Jurkat, Clone E6-1 (cell line): ENCODE measurements around the gene URGCP.
"Not testable (repeated sequence)": the region's sequence is repeated elsewhere in the genome, so short reads cannot be mapped to it uniquely, and the experiment has no call there.

Source experiments
- DNase-seq: peaks from one replicate; pipeline ENCODE4 v3.0.0-alpha.2; 2011; ENCODE audit warnings: low read depth, low spot score
- H3K4me3 ChIP-seq: 2 replicates; pipeline ENCODE4 v1.5.1; 2011; ENCODE audit warnings: mild to moderate bottlenecking, low read length, control low read depth, moderate library complexity

Gene URGCP

GRCh38 chr7:43925984-43926797 is 19.8 kb upstream of the URGCP start, which contains the start of gene UBE2D4:
Gene UBE2D4 (plus strand): TSS chr7:43926436. CDS start chr7:43926533, 97 bp downstream.
- peak; percentile 67 for DNase-seq
- H3K4me3 ChIP-seq = peak within 1 kb of the TSS; percentile 79

DNA sequence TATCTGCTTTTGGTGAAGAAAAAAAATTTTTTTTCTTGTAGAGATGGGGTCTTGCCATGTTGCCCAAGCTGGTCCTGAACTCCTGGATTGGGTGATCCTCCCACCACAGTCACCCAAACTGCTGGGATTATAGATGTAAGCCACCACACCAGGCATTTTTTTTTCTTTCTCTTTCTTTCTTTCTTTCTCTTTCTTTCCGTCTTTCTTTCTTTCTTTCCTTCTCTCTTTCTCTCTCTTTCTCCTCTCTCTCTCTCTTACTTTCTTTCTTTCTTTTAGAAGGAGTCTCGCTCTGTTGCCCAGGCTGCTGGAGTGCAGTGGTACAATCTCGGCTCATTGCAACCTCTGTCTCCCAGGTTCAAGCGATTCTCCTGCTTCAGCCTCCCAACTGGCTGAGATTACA is 16.3 kb upstream of the URGCP start:
- DNase-seq = no peak
- no peak overlapping the region for H3K4me3 ChIP-seq

DNA sequence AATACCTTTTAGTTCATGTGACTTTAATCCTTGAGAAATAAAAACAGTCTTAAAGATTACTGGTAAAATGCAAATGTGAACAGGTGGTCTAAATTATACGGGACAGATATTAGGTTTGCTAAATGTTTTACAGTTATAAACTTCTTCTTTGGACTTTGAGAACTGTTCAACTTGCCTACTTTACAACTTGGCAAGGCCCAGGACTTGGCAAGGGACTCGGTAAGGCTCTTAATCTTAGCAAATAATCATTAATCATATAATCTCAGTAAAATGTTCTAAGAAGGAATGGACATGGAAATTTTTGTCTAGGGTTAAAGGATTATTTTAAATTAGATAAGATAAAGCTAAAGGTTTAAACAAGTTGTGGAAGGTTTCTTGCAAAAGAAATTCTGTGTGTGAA is 15.0 kb upstream of the URGCP start:
- H3K4me3 ChIP-seq = no peak overlapping the region
- no peak for DNase-seq

- no peak overlapping the region for H3K4me3 ChIP-seq
- no peak for DNase-seq
Observed at GRCh38 chr7:43915907-43916306, 9.5 kb upstream of the URGCP start.

DNA sequence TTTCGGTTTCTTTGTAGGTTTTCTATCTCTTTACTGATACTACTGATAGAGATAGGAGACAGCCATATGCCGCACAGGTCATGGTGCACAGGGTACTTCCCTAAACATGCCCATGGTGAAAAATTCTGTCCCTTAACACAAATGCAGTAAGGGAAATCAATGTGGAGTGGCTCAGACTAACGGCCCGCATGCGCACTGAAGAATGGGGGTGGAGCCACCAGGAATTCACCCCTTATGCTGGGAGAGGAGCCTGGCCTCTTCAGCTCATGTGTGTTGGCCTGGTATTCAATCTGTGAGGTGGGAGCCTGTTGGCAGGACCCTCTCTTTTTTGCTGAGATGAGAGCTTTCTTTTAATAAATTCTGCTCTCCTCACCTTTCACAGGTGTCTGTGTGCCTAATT is 8.4 kb upstream of the URGCP start:
- no peak for DNase-seq
- H3K4me3 ChIP-seq = no peak overlapping the region

- DNase-seq = no peak
- H3K4me3 ChIP-seq = peak overlapping the region; percentile 71
Observed at GRCh38 chr7:43905956-43906330, 453 bp downstream of the URGCP start.

GRCh38 chr7:43905209-43905946 is 1.0 kb downstream of the URGCP start:
- no peak for DNase-seq
- H3K4me3 ChIP-seq = peak overlapping the region; percentile 71

GRCh38 chr7:43904533-43905208 is 1.7 kb downstream of the URGCP start:
- no peak overlapping the region for H3K4me3 ChIP-seq
- no peak for DNase-seq

DNA sequence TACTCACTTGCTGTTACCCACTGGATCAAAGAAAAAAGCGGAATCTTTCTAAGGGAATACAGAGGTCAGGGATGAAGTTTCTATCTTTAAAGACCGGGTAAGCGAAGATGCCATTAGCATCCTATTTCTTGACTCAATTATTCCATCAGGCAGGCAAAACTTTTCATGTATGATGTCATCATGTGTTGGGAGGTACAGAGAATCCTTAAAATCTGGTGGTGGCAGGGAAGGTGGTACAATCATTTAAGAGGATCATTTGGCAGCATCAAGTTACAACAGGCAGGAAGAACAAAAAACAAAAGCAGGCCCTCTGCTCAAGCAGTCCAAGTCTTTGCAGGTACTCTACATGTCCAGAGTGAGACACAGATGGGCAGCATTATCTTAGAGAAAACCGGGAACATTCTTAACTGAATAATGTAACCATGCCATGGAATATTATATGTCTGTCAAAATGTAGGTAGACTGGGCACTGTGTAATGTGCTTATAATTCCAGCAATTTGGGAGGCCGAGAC is 3.8 kb downstream of the URGCP start:
- no peak for DNase-seq
- H3K4me3 ChIP-seq = no peak overlapping the region

- not testable (repeated sequence) for H3K4me3 ChIP-seq, DNase-seq
Observed at GRCh38 chr7:43898571-43898970, 7.8 kb downstream of the URGCP start.

- DNase-seq = no peak
- H3K4me3 ChIP-seq = no peak overlapping the region
Observed at GRCh38 chr7:43895847-43896415, 10.5 kb downstream of the URGCP start.

- no peak overlapping the region for H3K4me3 ChIP-seq
- no peak for DNase-seq
Observed at GRCh38 chr7:43891069-43891955, 15.1 kb downstream of the URGCP start.

DNA sequence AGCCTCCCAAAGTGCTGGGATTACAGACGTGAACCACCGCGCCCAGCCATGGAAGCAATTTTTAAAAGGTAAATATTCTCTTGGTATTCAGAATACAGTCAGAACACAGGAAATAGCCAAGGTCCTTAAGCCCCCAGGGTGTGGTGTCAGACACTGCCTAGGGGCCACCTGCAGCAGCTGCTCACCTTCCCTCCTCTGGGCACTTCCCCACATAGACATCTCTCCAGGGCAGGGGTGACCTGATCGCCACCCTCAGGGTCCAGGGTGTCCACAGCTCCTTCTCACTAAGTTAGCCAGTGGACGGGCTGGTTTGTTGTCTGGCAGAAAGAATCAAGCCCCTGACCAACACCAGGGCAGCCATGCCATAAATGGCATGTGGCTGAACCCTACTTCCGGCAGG is 15.9 kb downstream of the URGCP start:
- H3K4me3 ChIP-seq = no peak overlapping the region

GRCh38 chr7:43888993-43889945 is 17.1 kb downstream of the URGCP start:
- no peak overlapping the region for H3K4me3 ChIP-seq
- DNase-seq = no peak

More for the DNA sequence above, 15.9 kb downstream of the URGCP start:
- DNase-seq = no peak

DNA sequence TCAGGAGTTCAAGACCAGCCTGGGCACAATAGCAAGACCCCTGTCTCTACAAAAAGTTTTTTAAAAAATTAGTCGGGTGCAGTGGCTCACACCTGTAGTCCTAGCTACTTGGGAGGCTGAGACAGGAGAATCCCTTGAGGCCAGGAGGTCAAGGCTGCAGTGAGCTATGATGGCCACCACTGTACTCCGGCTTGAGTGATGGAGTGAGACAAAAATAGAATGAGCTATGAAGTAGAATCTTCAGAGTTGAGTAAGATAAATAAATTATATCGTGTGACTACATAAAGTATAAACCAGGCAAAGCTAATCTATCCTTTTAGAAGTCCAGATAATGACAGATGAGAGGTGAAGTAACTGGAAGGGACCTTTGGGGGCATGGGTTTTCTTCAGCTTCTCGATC is 21.8 kb downstream of the URGCP start:
- DNase-seq = no peak
- H3K4me3 ChIP-seq = no peak overlapping the region

GRCh38 chr7:43884209-43884608 is 22.2 kb downstream of the URGCP start:
- DNase-seq = no peak

GRCh38 chr7:43880596-43880995 is 25.8 kb downstream of the URGCP start:
- no peak overlapping the region for H3K4me3 ChIP-seq
- no peak for DNase-seq

More at GRCh38 chr7:43884209-43884608, 22.2 kb downstream of the URGCP start:
- no peak overlapping the region for H3K4me3 ChIP-seq
